ENCODE data around the gene RPL7A. TPM values are rescaled to one million over a fixed set of nuclear protein-coding genes. Genes with fewer than 3 reads are reported as not detected.
A peak's percentile ranks its signal among the peaks of the same experiment; 100 is the strongest.

Gene RPL7A
- total and polyA plus RNA-seq, 2 of the 4 experiments (the other 2 are of a cell fraction) = 3,220 to 4,096 TPM

- POLR2A ChIA-PET (ENCODE audit: unreplicated experiment) = interaction anchor here (0.6 kb wide), 1 partner anchor 11 kb away, joined by 3 read pairs; no protein-coding TSS in a partner anchor
- H4K5ac ChIP-seq (ENCODE audit: low read depth, low read length) = peak within 1 kb of the TSS; percentile 67
- TF ChIP-seq RFX5 (IDR thresholded peaks at IDR 0.05; ENCODE audit: low read depth, low read length) (no peak), NFE2L2 (IDR thresholded peaks at IDR 0.05; ENCODE audit: low read depth, low read length) (0 out of 2 replicates have a peak, but pooled peaks have one; percentile 3), SMC3 (IDR thresholded peaks at IDR 0.05; ENCODE audit: low read depth, low read length) (no peak), ELK1 (IDR thresholded peaks at IDR 0.05; ENCODE audit: borderline replicate concordance, low read depth, low read length) (peak; percentile 76; the same call in 1 of the 2 replicates), MAZ (IDR thresholded peaks at IDR 0.05; ENCODE audit: borderline replicate concordance, low read depth, low read length) (peak; percentile 97), CHD1 (IDR thresholded peaks at IDR 0.05; ENCODE audit: low read depth, low read length) (no peak), FOS (IDR thresholded peaks at IDR 0.05; ENCODE audit: low read depth, low read length) (no peak), CTCF (conservative IDR thresholded peaks at IDR 0.05; ENCODE audit: low read depth, low read length) (no peak), BHLHE40 (IDR thresholded peaks at IDR 0.05; ENCODE audit: low read depth, low read length) (peak; percentile 100), MAFK (IDR thresholded peaks at IDR 0.05; ENCODE audit: low read depth, low read length) (no peak), MXI1 (IDR thresholded peaks at IDR 0.05; ENCODE audit: borderline replicate concordance, low read depth, low read length) (peak; percentile 86), POLR2A (IDR thresholded peaks at IDR 0.05; ENCODE audit: low read depth, low read length) (0 out of 2 replicates have a peak, but pooled peaks have one; percentile 38), RCOR1 (IDR thresholded peaks at IDR 0.05; ENCODE audit: insufficient replicate concordance, low read length) (no peak)
Observed at GRCh38 chr9:133335924-133336811, 11.8 kb upstream of the RPL7A start, which contains the start of gene SURF6. SURF6 (minus strand) TSS chr9:133336188; CDS start chr9:133336132, 56 bp downstream.

More at GRCh38 chr9:133335924-133336811, 11.8 kb upstream of the RPL7A start, which contains the start of gene SURF6:
- Histone ChIP-seq H3K4me3 (ENCODE audit: insufficient read depth, low read depth, low read length) (peak within 1 kb of the TSS; percentile 88), H3K4me2 (ENCODE audit: low read depth, low read length) (peak within 1 kb of the TSS; percentile 95), H4K91ac (ENCODE audit: insufficient read depth, low read depth, low read length) (peak within 1 kb of the TSS; percentile 64), H3K27ac (ENCODE audit: insufficient read depth, low read length) (peak within 1 kb of the TSS; percentile 81), H3K9ac (ENCODE audit: low read depth, low read length) (peak within 1 kb of the TSS; percentile 82), H3K79me1 (ENCODE audit: low read depth in 1 of 2, low read length in 2 of 2) (peaks cover 17 to 34% of the 10 kb centered on the region in 2 experiments), H2AK5ac (ENCODE audit: low read depth, low read length) (peak within 1 kb of the TSS; percentile 97), H3K18ac (ENCODE audit: low read depth, low read length) (no peak within 1 kb of the TSS), H3K14ac (replicated peaks; ENCODE audit: low read depth, low read length) (peak within 1 kb of the TSS; percentile 85), H2BK15ac (ENCODE audit: low read depth, low read length) (no peak within 1 kb of the TSS), H3K4me1 (ENCODE audit: control insufficient read depth, insufficient read depth, low read length) (no peaks in the 10 kb centered on the region), H2AFZ (replicated peaks; ENCODE audit: low read length, poor library complexity) (peak within 1 kb of the TSS; percentile 95), H2BK120ac (ENCODE audit: low read depth, low read length) (no peak within 1 kb of the TSS), H3K4ac (ENCODE audit: low read depth, low read length) (peak within 1 kb of the TSS; percentile 87), H3K56ac (ENCODE audit: extremely low read depth, insufficient read depth, low read length) (peak within 1 kb of the TSS; percentile 13; the same call in 1 of the 2 replicates), H3K27me3 (ENCODE audit: control insufficient read depth, insufficient read depth, low read length) (no peaks in the 10 kb centered on the region), H2BK20ac (ENCODE audit: low read depth, low read length) (no peak within 1 kb of the TSS), H3K9me1 (ENCODE audit: insufficient read depth, low read length) (peaks cover 10% of the 10 kb centered on the region; the same call in 1 of the 2 replicates), H3K23ac (ENCODE audit: low read depth, low read length) (peak within 1 kb of the TSS; percentile 83), H4K20me1 (ENCODE audit: insufficient read depth, low read length) (no peaks in the 10 kb centered on the region), H3K36me3 (ENCODE audit: control insufficient read depth, insufficient read depth, low read length) (peaks cover 50% of the 10 kb centered on the region), H2AK9ac (replicated peaks; ENCODE audit: low read depth, low read length, poor library complexity) (peak within 1 kb of the TSS; percentile 95), H4K8ac (ENCODE audit: low read depth in 2 of 2, low read length in 2 of 2) (peak within 1 kb of the TSS; percentile 98 to 100), H3K9me3 (ENCODE audit: control insufficient read depth, insufficient read depth, low read length) (no peaks in the 10 kb centered on the region), H2BK5ac (ENCODE audit: low read depth, low read length, poor library complexity, severe bottlenecking) (peak within 1 kb of the TSS; percentile 38)
- no TSS peak for BruUV-seq (replicated peaks)
- DNase-seq (peak; percentile 81), ATAC-seq (ENCODE audit: low read depth) (peak; percentile 98)
- 1% methylated on average over 35 of the region's 70 CpGs; no CpG with 5 or more reads in 1 of the 2 experiments for WGBS, 2 experiments (ENCODE audit: extremely low coverage in 2 of 2, insufficient read length in 1 of 2)
- in situ Hi-C loops (cut with MboI; ENCODE audit: low sequenced_read_pairs) = no loop called here
- intact Hi-C loops (cut with micrococcal nuclease) = no loop called here
- CTCF ChIA-PET = no interaction called here
- dilution Hi-C loops (cut with HindIII; ENCODE audit: low sequenced_read_pairs, unreplicated experiment) = no loop called here

Measured in IMR-90 (cell line).